ENCODE data around the gene MBTD1. TPM values are rescaled to one million over a fixed set of nuclear protein-coding genes. Genes with fewer than 3 reads are reported as not detected.

Gene MBTD1
- total and polyA plus RNA-seq, 2 of the 8 experiments (the other 6 are each of a cell fraction or from before 2014, with no cell fraction given): 20.3 to 51.4 TPM

GRCh38 chr17:51272812-51273211, 13.0 kb upstream of the MBTD1 start:
- H3K4me3 ChIP-seq (ENCODE audit: extremely low read depth in 1 of 4, insufficient read depth in 2 of 4, low read depth in 3 of 4, low read length in 4 of 4): no peak overlapping the region
- no peak overlapping the region for H2AFZ ChIP-seq (ENCODE audit: low read length)
- no peaks in the 10 kb centered on the region for H3K9me3 ChIP-seq (ENCODE audit: insufficient read depth in 2 of 2, low read depth in 1 of 2, low read length in 1 of 2)
- H4K5ac ChIP-seq (ENCODE audit: insufficient read length, low read depth, low read length): no peak overlapping the region
- no peak overlapping the region for H3K27ac ChIP-seq (ENCODE audit: low read depth, low read length)
- 96% methylated on average over 1 of the region's 1 CpG; no CpG with 5 or more reads in 1 of the 2 experiments for WGBS, 2 experiments (ENCODE audit: extremely low coverage in 1 of 2, insufficient coverage in 1 of 2, insufficient read length in 1 of 2, insufficient replicate concordance in 2 of 2, low coverage in 1 of 2, low lambda C conversion rate in 2 of 2, missing lambda C conversion rate in 1 of 2)
- no peak overlapping the region for H3K4me2 ChIP-seq (ENCODE audit: insufficient read depth in 1 of 2, low read depth in 2 of 2, low read length in 2 of 2)
- FAIRE-seq (no peak), DNase-seq (ENCODE audit: low read depth in 1 of 2, low spot score in 2 of 2) (no peak)
- POLR2A ChIA-PET (ENCODE audit: partially characterized antibody): interaction anchor here (0.8 to 8.8 kb wide), 2 partner anchors 12 to 18 kb away, joined by 3 to 43 read pairs; partner anchors contain the start of genes MBTD1 and UTP18
- CTCF ChIA-PET (ENCODE audit: partially characterized antibody): interaction anchor here (1.0 to 1.6 kb wide), 2 partner anchors 14 to 25 kb away, joined by 3 to 5 read pairs; no protein-coding TSS in a partner anchor
- no peak overlapping the region for H2BK120ac ChIP-seq (replicated peaks; ENCODE audit: low read depth, low read length)
- no peak overlapping the region for H2BK15ac ChIP-seq (ENCODE audit: low read length)
- no peaks in the 10 kb centered on the region for H3K23me2 ChIP-seq (ENCODE audit: low read depth, low read length)
- peaks cover 2 to 52% of the 10 kb centered on the region in 2 experiments; a peak in 3 of 4 replicates for H3K79me2 ChIP-seq (ENCODE audit: control insufficient read depth in 1 of 2, insufficient read depth in 2 of 2, low read length in 2 of 2)
- H3K79me1 ChIP-seq (ENCODE audit: low read depth, low read length): no peaks in the 10 kb centered on the region
- H3K4ac ChIP-seq (replicated peaks; ENCODE audit: insufficient read length, low read depth, low read length): no peak overlapping the region
- H3K27me3 ChIP-seq (replicated peaks in 1 of 4; ENCODE audit: control insufficient read depth in 3 of 4, extremely low read depth in 1 of 4, insufficient read depth in 3 of 4, low read length in 3 of 4): no peaks in the 10 kb centered on the region
- no peak overlapping the region for H3K9ac ChIP-seq (replicated peaks in 1 of 4; ENCODE audit: extremely low read depth in 1 of 4, low read depth in 3 of 4, low read length in 3 of 4)
- no peak overlapping the region for H2BK20ac ChIP-seq (ENCODE audit: low read length)
- no peak overlapping the region for H2BK12ac ChIP-seq (ENCODE audit: low read depth, low read length)
- no peak overlapping the region for H3K14ac ChIP-seq (ENCODE audit: insufficient read length)
- no peak overlapping the region for H2AK5ac ChIP-seq (ENCODE audit: low read depth, low read length)
- no peak overlapping the region for H4K8ac ChIP-seq (ENCODE audit: extremely low read depth, insufficient read depth, low read length)
- no peak overlapping the region for H2BK5ac ChIP-seq (ENCODE audit: low read depth, low read length)
- H3K36me3 ChIP-seq (ENCODE audit: control insufficient read depth in 2 of 4, insufficient read depth in 4 of 4, low read length in 3 of 4): peaks cover 17 to 82% (median 51%) of the 10 kb centered on the region in 4 experiments
- no peak overlapping the region for H3K56ac ChIP-seq (replicated peaks; ENCODE audit: insufficient read length, low read depth, low read length)
- H4K91ac ChIP-seq (replicated peaks; ENCODE audit: insufficient read length, low read length): no peak overlapping the region
- H3K4me1 ChIP-seq (replicated peaks in 1 of 4; ENCODE audit: control insufficient read depth in 3 of 4, insufficient read depth in 4 of 4, low read length in 3 of 4): no peaks in the 10 kb centered on the region
- H3K18ac ChIP-seq (ENCODE audit: extremely low read depth, low read length): no peak overlapping the region
- peak overlapping the region; percentile 83 for H3K23ac ChIP-seq (ENCODE audit: insufficient read length)
- peaks cover 3 to 11% of the 10 kb centered on the region in 2 experiments for H4K20me1 ChIP-seq (replicated peaks in 1 of 2; ENCODE audit: control insufficient read depth in 1 of 2, insufficient read depth in 2 of 2, low read length in 2 of 2)
- TF ChIP-seq NRF1 (IDR thresholded peaks at IDR 0.05; ENCODE audit: low read depth, low read length) (no peak), CHD2 (IDR thresholded peaks at IDR 0.05; ENCODE audit: low read length) (no peak), RXRA (IDR thresholded peaks at IDR 0.05; ENCODE audit: insufficient read depth, low read depth, low read length) (no peak), PHF8 (conservative IDR thresholded peaks at IDR 0.05; ENCODE audit: low read depth, low read length) (no peak), EP300 (IDR thresholded peaks at IDR 0.05; ENCODE audit: borderline replicate concordance in 1 of 2, low read depth in 2 of 2, low read length in 2 of 2) (no peak), NANOG (IDR thresholded peaks at IDR 0.05; ENCODE audit: insufficient read depth, low read depth, low read length, poor library complexity, severe bottlenecking) (no peak), CBX8 (IDR thresholded peaks at IDR 0.05; ENCODE audit: borderline replicate concordance, low read depth, low read length) (no peak), SIX5 (IDR thresholded peaks at IDR 0.05; ENCODE audit: low read depth, low read length) (no peak), CBX5 (IDR thresholded peaks at IDR 0.05; ENCODE audit: low read depth, low read length) (no peak), POLR2A (IDR thresholded peaks at IDR 0.05; ENCODE audit: control extremely low read depth in 1 of 2, low read depth in 2 of 2, low read length in 2 of 2) (no peak), JUN (IDR thresholded peaks at IDR 0.05; ENCODE audit: low read depth, low read length) (no peak), KDM5A (IDR thresholded peaks at IDR 0.05; ENCODE audit: low read length) (no peak), TAF1 (IDR thresholded peaks at IDR 0.05; ENCODE audit: low read depth, low read length) (no peak), POLR2AphosphoS5 (IDR thresholded peaks at IDR 0.05; ENCODE audit: low read depth, low read length) (no peak)
- TF ChIP-seq, protein P1, sequence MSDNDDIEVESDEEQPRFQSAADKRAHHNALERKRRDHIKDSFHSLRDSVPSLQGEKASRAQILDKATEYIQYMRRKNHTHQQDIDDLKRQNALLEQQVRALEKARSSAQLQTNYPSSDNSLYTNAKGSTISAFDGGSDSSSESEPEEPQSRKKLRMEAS (IDR thresholded peaks at IDR 0.05): no peak
